Lower leg skin (tissue), 3 donors: ENCODE results near the gene ZBTB37.

Experiments used
- POLR2A ChIP-seq, 2 donors: fragments of 450-650 bp; IDR thresholded peaks; one replicate each; pipeline ENCODE4 v1.6.1; 2016 to 2017; ENCODE audit warnings: antibody characterized with exemption in 2 of 2, mild to moderate bottlenecking in 1 of 2, moderate library complexity in 1 of 2
- TF ChIP-seq, protein P1 (sequence below), 3 donors: fragments of 450-650 bp; IDR thresholded peaks; one replicate each; pipeline ENCODE4 v1.5.1; 2016; ENCODE audit warnings: antibody characterized with exemption in 3 of 3, mild to moderate bottlenecking in 3 of 3, moderate library complexity in 2 of 3

DNA sequence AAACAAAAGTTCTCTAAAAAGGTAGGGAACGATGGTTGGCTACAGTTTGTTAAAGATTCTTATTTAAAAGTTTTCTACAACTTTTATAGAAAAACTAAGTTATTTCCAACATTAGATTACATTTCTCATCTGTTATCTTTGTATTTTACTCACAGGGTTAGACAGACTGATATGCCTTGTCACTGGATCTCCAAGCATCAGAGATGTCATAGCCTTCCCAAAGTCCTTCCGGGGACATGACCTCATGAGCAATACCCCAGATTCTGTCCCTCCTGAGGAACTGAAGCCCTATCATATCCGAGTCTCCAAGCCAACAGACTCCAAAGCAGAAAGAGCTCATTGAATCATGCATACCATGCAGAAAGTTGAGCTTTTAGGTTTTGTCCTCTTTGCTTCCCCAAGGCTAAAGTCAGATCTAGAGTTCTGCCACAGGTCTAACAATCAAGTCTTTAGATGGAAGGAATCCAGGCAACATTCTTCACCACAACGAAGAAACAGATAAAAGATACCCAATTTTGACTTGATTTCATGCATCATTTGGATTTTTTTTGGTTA lies 10.7 kb upstream of the ZBTB37 start:
- TF ChIP-seq, protein P1, sequence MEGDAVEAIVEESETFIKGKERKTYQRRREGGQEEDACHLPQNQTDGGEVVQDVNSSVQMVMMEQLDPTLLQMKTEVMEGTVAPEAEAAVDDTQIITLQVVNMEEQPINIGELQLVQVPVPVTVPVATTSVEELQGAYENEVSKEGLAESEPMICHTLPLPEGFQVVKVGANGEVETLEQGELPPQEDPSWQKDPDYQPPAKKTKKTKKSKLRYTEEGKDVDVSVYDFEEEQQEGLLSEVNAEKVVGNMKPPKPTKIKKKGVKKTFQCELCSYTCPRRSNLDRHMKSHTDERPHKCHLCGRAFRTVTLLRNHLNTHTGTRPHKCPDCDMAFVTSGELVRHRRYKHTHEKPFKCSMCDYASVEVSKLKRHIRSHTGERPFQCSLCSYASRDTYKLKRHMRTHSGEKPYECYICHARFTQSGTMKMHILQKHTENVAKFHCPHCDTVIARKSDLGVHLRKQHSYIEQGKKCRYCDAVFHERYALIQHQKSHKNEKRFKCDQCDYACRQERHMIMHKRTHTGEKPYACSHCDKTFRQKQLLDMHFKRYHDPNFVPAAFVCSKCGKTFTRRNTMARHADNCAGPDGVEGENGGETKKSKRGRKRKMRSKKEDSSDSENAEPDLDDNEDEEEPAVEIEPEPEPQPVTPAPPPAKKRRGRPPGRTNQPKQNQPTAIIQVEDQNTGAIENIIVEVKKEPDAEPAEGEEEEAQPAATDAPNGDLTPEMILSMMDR (IDR thresholded peaks at IDR 0.05), result no peak
- no peak for TF ChIP-seq POLR2A (IDR thresholded peaks at IDR 0.05)
